ENCODE data around the gene AGO1.

Gene AGO1

GRCh38 chr1:35893051-35893879, 10.3 kb downstream of the AGO1 start:
- no peak for DNase-seq (ENCODE audit: low spot score)
- H3K4me3 ChIP-seq, result no peak overlapping the region
- H3K27ac ChIP-seq, result no peak overlapping the region
- no peak for TF ChIP-seq CTCF (IDR thresholded peaks at IDR 0.05)

DNA sequence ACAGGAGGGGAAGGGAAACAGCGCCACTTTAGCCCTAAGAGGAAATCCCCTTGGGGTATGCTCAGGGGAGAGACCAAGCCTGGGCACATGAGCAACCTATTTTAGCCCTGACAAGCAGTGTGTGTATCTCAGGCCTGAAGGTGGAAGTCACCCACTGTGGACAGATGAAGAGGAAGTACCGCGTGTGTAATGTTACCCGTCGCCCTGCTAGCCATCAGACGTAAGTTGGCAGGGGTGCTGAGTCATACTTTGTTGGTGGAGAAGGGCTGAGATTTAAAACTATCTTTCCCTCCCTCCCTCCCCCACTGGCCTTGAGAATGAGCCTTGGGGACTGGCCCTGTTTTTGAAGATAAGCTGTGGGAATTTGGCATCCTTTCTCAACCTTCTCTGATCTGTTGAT, 11.2 kb downstream of the AGO1 start:
- DNase-seq (ENCODE audit: low spot score), result no peak
- peak overlapping the region in 1 of 2 donors; percentile 25 for H3K27ac ChIP-seq

GRCh38 chr1:35894656-35895055, 11.6 kb downstream of the AGO1 start:
- peak overlapping the region in 1 of 2 donors; percentile 25 for H3K27ac ChIP-seq
- H3K4me3 ChIP-seq, result no peak overlapping the region
- no peak for TF ChIP-seq CTCF (IDR thresholded peaks at IDR 0.05)
- DNase-seq (ENCODE audit: low spot score), result no peak

More for the DNA sequence above, 11.2 kb downstream of the AGO1 start:
- TF ChIP-seq CTCF (IDR thresholded peaks at IDR 0.05), result no peak
- no peak overlapping the region for H3K4me3 ChIP-seq

DNA sequence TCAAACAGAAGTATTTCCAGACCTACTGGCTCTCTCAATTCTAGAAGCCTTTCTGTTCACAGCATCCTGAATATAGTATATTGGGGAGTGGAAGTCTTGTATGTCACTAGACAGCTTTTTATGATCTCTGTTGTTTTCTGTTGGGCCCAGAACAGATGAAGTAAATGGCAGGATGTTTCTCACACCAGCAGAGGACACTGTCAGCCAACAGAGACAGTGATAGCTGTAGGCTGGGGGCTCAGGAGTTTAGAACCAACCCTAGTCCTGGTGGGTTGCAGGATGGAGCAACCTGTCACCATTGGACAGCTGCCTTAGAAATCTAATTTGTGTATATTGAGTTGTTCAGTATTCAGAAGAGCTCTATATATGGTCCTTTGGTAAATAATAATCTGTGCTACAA, 16.9 kb downstream of the AGO1 start:
- DNase-seq (ENCODE audit: low spot score), result no peak
- no peak for TF ChIP-seq CTCF (IDR thresholded peaks at IDR 0.05)
- H3K27ac ChIP-seq, result no peak overlapping the region
- no peak overlapping the region for H3K4me3 ChIP-seq

- H3K27ac ChIP-seq, result no peak overlapping the region
- no peak for TF ChIP-seq CTCF (IDR thresholded peaks at IDR 0.05)
- no peak for DNase-seq (ENCODE audit: low spot score)
- H3K4me3 ChIP-seq, result no peak overlapping the region
Measured at GRCh38 chr1:35901235-35901634, 18.2 kb downstream of the AGO1 start.

DNA sequence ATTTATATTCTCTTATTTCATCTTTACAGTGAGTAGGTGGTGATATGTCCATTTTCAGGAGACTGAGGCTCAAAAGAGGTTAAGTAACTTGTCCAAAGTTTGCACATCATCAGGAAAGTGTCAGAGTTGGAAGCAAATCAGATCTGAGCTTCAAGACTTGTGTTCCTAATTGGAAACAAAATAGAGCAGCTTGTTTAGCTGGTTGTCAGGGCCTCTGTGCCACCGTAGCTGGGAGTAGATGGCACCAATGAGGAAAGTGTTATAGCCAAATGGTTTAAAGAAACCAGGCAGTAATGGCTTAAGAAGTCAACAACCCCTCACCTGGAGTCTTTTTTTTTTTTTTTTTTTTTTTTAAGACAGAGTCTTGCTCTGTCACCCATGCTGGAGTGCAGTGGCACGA, 19.7 kb downstream of the AGO1 start:
- no peak for TF ChIP-seq CTCF (IDR thresholded peaks at IDR 0.05)
- Histone ChIP-seq H3K4me3 (no peak overlapping the region), H3K27ac (no peak overlapping the region)
- DNase-seq (ENCODE audit: low spot score), result no peak

DNA sequence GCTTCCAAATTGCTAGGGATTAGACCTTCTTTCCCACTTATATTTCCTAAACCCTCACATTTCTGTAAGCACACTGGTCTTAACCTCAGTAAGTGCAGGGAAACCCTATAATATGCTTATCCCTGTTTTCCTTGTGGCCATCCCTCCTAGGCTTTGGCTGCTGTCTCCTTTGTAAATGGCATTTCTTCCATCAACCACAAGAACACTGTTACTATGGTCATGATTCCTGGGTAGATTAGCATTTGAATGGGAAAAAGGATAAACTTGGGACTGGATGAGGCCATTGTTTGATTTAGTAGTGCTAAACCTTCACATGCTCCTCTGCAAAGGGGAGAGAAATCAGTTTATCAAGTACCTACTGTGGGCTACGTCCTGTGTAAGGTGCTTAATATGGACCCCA, 31.7 kb downstream of the AGO1 start:
- Histone ChIP-seq H3K27ac (no peak overlapping the region), H3K4me3 (no peak overlapping the region)
- no peak for TF ChIP-seq CTCF (IDR thresholded peaks at IDR 0.05)
- no peak for DNase-seq (ENCODE audit: low spot score)

Data from coronary artery (tissue), 2 donors.